Body of pancreas (tissue), 4 donors: ENCODE results near the gene PIGM.

Experiments
- CTCF ChIP-seq, 7 experiments: fragments of 450-650 bp in 4 of 7; fragments of 200-600 bp in 3 of 7; sonication (generic) in 3 of 7; IDR thresholded peaks; one replicate each; pipeline ENCODE4 v1.5.1; 2016 to 2019; ENCODE audit warnings: antibody characterized with exemption in 7 of 7
- POLR2A ChIP-seq, 3 donors: fragments of 450-650 bp; IDR thresholded peaks; one replicate each; pipeline ENCODE4 v1.6.1; 2016; ENCODE audit warnings: antibody characterized with exemption in 3 of 3, mild to moderate bottlenecking in 2 of 3

- TF ChIP-seq CTCF (IDR thresholded peaks at IDR 0.05) (no peak), POLR2A (IDR thresholded peaks at IDR 0.05) (no peak)
Observed at GRCh38 chr1:160064164-160064563, 32.4 kb upstream of the PIGM start.
